Measurements from ENCODE around the gene MTMR8. TPM values are rescaled to one million over a fixed set of nuclear protein-coding genes. Genes with fewer than 3 reads are reported as not detected.
"Not testable (repeated sequence)": the region's sequence is repeated elsewhere in the genome, so short reads cannot be mapped to it uniquely, and the experiment has no call there.

Gene MTMR8
- polyA plus RNA-seq (ENCODE audit: low read depth in 6 of 6) = 1 to 10 TPM; 1.7 to 3.9 (median 2.6) TPM

DNA sequence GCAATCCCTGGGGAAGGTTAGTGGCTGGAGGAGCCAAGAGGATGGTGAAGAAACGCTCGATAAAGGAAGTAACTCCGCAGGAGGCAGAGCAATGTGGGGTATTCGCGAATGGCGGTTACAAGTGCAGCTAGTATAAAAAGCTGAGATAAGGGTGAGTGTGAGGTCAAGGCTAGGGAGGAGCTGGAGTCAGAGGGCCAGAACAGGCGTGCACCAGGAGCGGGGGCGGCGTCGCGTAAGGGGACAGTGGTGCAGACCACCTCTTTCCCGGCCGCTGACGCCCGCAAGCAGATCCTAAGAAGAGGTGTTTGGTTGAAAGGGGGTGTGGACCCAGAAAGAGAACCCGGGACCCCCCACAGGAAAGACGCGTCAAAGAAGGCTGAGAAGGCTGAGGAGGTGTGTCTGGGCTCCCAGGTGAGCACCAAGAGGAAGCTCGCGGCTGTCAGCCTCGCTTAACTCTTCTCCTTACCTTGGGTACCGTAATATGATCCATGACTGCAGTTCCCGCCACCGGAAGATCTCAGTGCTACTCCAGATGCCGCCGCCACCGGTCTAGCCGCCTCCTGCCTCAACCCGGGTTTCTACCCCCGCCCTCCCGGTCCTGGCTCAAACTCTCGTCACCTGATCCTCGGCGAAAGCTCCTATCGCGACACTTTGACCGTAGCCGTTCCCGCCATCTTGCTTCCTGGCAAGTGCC is at the start of gene MTMR8:
MTMR8 (minus strand) TSS at position 579 of the 694 bp plus-strand sequence; CDS start at position 490, 89 bp downstream.
- peaks cover 0 to 4% (median 0%) of the 10 kb centered on the region in 7 donors for H3K9me3 Mint-ChIP-seq
- peak within 1 kb of the TSS; percentile 86 to 96 (median 92) for H3K27ac Mint-ChIP-seq
- no peaks in the 10 kb centered on the region for H3K27me3 Mint-ChIP-seq
- H3K4me3 Mint-ChIP-seq = peak within 1 kb of the TSS; percentile 83 to 97 (median 95)
- peaks cover 11 to 31% (median 16%) of the 10 kb centered on the region in 3 donors for H3K4me1 Mint-ChIP-seq
- peak; percentile 92 to 94 for ATAC-seq (ENCODE audit: low read depth in 2 of 2)
- DNase-seq = peak; percentile 70
- H3K36me3 Mint-ChIP-seq = no peaks in the 10 kb centered on the region

DNA sequence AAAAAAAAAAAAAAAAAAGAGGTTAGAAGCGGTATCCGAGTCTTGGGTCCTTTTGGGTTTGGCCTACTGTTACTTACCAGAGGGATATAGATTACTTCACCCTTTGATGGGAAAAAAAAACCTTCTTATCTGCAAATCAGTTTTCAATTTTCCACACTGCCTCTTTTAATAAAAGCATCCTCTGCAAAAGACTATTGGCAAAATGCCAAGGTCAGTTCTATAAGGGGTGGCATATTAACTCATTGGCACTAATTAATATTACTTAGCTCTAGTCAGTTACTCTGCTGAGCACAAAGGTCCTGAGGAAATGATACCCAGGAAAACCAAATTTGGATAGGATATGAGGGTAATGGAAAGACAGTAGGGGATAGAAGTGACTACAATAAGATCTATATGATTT is 44.3 kb upstream of the MTMR8 start:
- no peak for ATAC-seq (ENCODE audit: low read depth in 2 of 2)

DNA sequence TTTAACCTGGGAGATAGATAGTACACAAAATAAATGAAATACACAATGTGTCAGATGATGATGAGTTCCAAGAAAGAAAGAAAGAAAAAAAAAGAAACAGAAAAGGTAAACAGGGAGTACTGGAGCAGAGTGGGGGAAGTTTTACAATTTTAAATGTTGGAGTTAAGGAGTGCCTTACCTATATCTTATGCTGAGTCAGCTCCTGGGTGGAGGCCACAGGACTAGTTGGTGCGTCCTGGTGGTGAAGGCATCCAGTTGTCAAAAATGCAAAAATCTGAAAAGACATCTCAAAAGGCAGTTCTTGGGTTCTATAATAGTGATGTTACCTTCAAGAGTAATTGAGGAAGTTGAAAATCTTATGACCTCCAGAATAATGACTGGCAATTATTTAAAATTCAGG is 42.4 kb upstream of the MTMR8 start:
- Mint-ChIP-seq H3K27ac (peak overlapping the region in 3 of 6 donors; percentile 23 to 88 (median 41)), H3K36me3 (no peaks in the 10 kb centered on the region), H3K9me3 (peaks cover 0 to 15% (median 9%) of the 10 kb centered on the region in 7 donors), H3K4me3 (peak overlapping the region in 1 of 8 donors; percentile 65), H3K27me3 (peaks cover 0 to 11% (median 0%) of the 10 kb centered on the region in 3 donors), H3K4me1 (peaks cover 5 to 10% (median 10%) of the 10 kb centered on the region in 3 donors)
- DNase-seq (no peak), ATAC-seq (ENCODE audit: low read depth in 2 of 2) (no peak)

More for the DNA sequence above, 44.3 kb upstream of the MTMR8 start:
- Mint-ChIP-seq H3K27ac (no peak overlapping the region), H3K9me3 (peaks cover 0 to 18% (median 11%) of the 10 kb centered on the region in 7 donors), H3K4me3 (no peak overlapping the region), H3K4me1 (peaks cover 5 to 10% (median 10%) of the 10 kb centered on the region in 3 donors), H3K36me3 (no peaks in the 10 kb centered on the region), H3K27me3 (peaks cover 0 to 11% (median 0%) of the 10 kb centered on the region in 3 donors)
- DNase-seq = no peak

DNA sequence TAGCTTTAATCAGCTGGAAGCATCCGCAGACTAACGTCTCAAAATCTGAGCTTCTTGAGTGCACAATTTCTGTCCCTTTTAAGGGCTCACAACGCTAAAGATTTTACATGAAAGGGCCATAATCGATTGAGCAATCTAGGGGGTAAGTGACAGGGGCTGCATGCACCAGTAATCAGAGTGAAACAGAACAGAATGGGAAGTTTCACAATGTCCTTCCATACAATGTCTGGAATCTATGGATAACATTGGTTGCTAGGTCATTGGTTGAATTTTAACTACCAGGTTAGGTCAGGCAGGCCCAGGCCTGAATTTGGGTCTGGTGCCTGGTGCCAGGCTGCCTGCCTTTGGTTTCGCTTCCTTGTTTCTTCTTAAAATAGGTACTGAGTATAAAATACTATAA is 42.0 kb upstream of the MTMR8 start:
- Mint-ChIP-seq H3K9me3 (peaks cover 0 to 11% (median 6%) of the 10 kb centered on the region in 7 donors), H3K27ac (peak overlapping the region in 2 of 6 donors; percentile 23 to 88), H3K4me3 (no peak overlapping the region), H3K36me3 (no peaks in the 10 kb centered on the region), H3K27me3 (peaks cover 0 to 11% (median 0%) of the 10 kb centered on the region in 3 donors), H3K4me1 (peaks cover 5 to 10% (median 10%) of the 10 kb centered on the region in 3 donors)
- no peak for ATAC-seq (ENCODE audit: low read depth in 2 of 2)
- no peak for DNase-seq

DNA sequence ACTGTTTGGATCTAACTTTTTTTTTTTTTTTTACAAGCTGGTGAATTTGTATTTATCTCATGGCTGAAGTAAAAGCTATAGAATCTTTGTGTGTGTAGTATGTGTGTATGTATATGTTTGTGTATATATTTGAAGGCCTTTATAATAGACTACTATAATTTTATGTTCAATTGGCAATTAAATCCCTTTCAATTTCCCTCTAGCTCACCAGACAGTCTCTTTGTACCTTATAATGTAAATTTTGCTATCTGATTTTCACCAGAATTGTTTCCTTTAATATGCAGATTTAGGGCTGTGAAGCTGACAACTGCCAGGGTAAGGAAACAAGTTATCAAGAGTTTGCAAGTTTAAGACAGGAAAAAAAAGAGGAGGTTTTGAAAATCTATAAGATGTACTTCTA is 33.1 kb upstream of the MTMR8 start:
- no peak for ATAC-seq (ENCODE audit: low read depth in 2 of 2)
- Mint-ChIP-seq H3K4me1 (peaks cover 8 to 10% (median 9%) of the 10 kb centered on the region in 3 donors), H3K4me3 (no peak overlapping the region)

DNA sequence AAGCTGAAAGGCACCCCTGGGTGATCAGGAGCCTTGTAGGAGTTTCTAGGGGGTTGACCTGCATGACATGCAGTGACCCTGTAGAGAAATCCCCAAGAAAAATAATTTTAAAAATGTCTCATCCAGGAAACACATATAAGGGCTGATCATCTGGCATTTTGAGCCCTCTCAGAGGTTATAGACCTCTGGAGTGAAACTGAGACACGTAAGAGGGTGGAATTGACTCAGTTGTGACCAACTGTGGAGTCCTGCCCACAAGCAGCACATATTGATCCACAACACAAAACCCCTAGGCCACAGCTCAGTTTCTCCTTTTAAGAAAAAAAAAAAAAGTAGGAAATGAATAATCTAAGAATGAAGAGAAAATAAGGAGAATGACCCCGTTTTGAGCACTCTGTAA is 32.5 kb upstream of the MTMR8 start:
- Mint-ChIP-seq H3K27me3 (no peaks in the 10 kb centered on the region), H3K9me3 (peaks cover 0 to 2% (median 0%) of the 10 kb centered on the region in 7 donors), H3K36me3 (peaks cover 0 to 6% of the 10 kb centered on the region in 2 donors), H3K27ac (peak overlapping the region in 3 of 6 donors; percentile 53 to 74 (median 68)), H3K4me3 (peak overlapping the region in 2 of 8 donors; percentile 10 to 67), H3K4me1 (peaks cover 8 to 10% (median 9%) of the 10 kb centered on the region in 3 donors)
- no peak for DNase-seq
- no peak for ATAC-seq (ENCODE audit: low read depth in 2 of 2)

More for the DNA sequence above, 33.1 kb upstream of the MTMR8 start:
- Mint-ChIP-seq H3K9me3 (peaks cover 0 to 5% (median 0%) of the 10 kb centered on the region in 7 donors), H3K36me3 (peaks cover 0 to 6% of the 10 kb centered on the region in 2 donors), H3K27me3 (no peaks in the 10 kb centered on the region), H3K27ac (no peak overlapping the region)
- no peak for DNase-seq

DNA sequence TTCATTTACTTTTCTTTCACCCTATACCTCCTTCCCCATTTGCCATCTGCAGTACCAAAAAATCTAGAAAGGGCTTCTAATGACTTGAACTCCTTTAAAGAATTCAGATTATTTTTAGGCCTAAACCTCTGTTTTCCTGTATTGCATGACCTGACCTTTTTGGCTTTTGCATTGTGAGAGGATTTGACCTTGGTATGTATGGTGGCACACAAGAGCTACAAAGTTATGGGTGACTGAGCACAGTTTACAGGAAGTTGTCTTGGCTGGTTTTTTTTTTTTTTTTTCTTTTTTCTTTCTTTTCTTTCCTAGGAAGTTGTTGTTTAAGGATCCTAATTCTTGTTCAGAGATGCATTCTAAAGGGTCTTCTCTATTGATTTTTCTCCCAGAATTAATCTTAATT is 32.0 kb upstream of the MTMR8 start:
- Mint-ChIP-seq H3K27ac (peak overlapping the region in 2 of 6 donors; percentile 53 to 74), H3K27me3 (no peaks in the 10 kb centered on the region)

DNA sequence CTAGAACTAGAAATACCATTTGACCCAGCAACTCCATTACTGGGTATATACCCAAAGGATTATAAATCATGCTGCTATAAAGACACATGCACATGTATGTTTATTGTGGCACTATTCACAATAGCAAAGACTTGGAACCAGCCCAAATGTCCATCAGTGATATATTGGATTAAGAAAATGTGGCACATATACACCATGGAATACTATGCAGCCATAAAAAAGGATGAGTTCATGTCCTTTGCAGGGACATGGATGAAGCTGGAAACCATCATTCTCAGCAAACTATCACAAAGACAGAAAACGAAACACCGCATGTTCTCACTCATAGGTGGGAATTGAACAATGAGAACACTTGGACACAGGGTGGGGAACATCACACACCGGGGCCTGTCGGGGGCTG is 14.5 kb upstream of the MTMR8 start:
- ATAC-seq (ENCODE audit: low read depth in 2 of 2); H3K4me3 Mint-ChIP-seq; H3K9me3 Mint-ChIP-seq; H3K4me1 Mint-ChIP-seq; H3K27me3 Mint-ChIP-seq; H3K36me3 Mint-ChIP-seq; H3K27ac Mint-ChIP-seq; DNase-seq: not testable (repeated sequence)

More for the DNA sequence above, 32.0 kb upstream of the MTMR8 start:
- ATAC-seq (ENCODE audit: low read depth in 2 of 2) (no peak), DNase-seq (no peak)
- Mint-ChIP-seq H3K4me1 (peaks cover 8 to 10% (median 9%) of the 10 kb centered on the region in 3 donors), H3K9me3 (peaks cover 0 to 1% (median 0%) of the 10 kb centered on the region in 7 donors), H3K36me3 (peaks cover 0 to 6% of the 10 kb centered on the region in 2 donors), H3K4me3 (peak overlapping the region in 2 of 8 donors; percentile 10 to 67)

DNA sequence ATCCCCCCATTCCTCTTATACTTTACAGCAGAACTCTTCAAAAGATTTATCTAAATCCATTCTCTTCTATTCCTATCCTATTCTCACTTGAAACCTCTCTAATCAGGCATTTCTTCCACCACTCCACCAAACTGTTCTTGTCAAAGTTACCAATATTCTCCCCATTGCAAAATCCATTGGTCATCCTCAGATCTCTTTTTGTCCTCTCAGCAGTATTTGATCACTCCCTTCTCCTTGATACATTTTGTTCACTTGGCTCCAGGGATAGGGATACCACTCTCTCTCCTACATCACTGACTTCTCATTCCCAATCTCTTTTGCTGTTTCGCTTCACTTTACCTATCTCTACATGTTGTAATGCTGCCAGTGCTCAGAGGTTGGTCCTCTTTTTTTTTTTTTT is 2.8 kb upstream of the MTMR8 start:
- H3K4me3 Mint-ChIP-seq = peak overlapping the region in 1 of 8 donors; percentile 93
- peaks cover 0 to 9% (median 6%) of the 10 kb centered on the region in 3 donors for H3K27me3 Mint-ChIP-seq
- no peaks in the 10 kb centered on the region for H3K36me3 Mint-ChIP-seq
- DNase-seq (no peak), ATAC-seq (ENCODE audit: low read depth in 2 of 2) (no peak)
- no peak overlapping the region for H3K27ac Mint-ChIP-seq
- H3K4me1 Mint-ChIP-seq = peaks cover 11 to 31% (median 16%) of the 10 kb centered on the region in 3 donors
- H3K9me3 Mint-ChIP-seq = peaks cover 0 to 4% (median 0%) of the 10 kb centered on the region in 7 donors

DNA sequence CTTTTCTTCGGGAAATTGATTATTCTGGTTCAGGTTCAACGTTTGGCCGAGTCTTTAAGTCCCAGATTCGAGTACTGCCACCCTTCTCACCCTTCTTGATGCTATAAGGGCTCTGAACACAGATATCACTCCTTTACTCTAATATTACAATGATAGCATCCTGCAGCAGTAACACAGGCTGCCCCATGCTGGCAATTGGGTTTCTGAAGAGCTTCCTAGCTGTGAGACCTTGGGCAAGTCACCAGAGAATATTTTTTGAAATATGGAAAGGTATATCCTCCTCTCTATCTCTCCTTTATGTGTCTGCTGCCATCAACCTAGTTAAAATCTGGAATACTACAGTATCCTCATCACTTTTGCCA is 297 bp upstream of the MTMR8 start:
- Mint-ChIP-seq H3K4me3 (peak overlapping the region; percentile 83 to 97 (median 95)), H3K36me3 (no peaks in the 10 kb centered on the region), H3K27me3 (no peaks in the 10 kb centered on the region), H3K4me1 (peaks cover 11 to 31% (median 16%) of the 10 kb centered on the region in 3 donors), H3K9me3 (peaks cover 0 to 4% (median 0%) of the 10 kb centered on the region in 7 donors), H3K27ac (peak overlapping the region; percentile 40 to 96 (median 90))
- DNase-seq (no peak), ATAC-seq (ENCODE audit: low read depth in 2 of 2) (peak; percentile 13 to 18)

DNA sequence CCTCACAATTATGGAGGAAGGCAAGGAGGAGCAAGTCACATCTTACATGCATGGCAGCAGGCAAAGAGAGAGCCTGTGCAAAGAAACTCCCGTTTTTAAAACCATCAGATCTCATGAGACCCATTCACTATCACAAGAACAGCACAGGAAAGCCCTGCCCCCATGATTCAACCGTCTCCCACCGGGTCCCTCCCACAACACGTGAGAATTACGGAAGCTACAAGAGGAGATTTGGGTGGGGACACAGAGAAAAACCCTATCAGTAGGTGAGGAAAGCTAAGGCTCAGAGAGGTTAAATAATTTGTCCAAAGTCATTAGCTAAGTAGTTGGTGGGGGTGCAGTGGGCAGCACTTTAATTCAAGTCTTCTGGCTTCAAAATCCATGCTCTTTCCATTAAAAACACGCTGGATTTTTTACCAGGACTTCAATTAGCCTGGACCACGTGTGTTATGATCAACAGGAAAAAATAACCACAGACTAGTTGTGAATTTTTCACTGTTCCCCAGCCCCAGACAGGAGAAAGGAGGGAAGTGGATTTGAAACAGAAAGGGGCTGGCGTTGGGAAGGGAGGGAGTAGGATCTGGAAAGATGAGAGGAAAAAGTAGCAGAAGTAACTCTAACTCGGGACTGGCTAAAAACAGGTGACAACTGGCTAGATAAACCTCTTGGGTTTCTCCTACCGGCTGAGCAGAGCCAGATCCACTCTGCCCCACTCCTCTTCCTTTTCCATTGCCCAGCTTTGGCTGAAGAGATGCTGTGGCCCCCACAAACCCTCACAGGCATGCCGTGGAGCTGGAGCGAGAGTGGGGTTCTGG is 986 bp downstream of the MTMR8 start:
- peak overlapping the region; percentile 83 to 97 (median 95) for H3K4me3 Mint-ChIP-seq
- peak in 1 of 2 donors; percentile 9 for ATAC-seq (ENCODE audit: low read depth in 2 of 2)
- peaks cover 11 to 31% (median 16%) of the 10 kb centered on the region in 3 donors for H3K4me1 Mint-ChIP-seq
- H3K27me3 Mint-ChIP-seq = no peaks in the 10 kb centered on the region
- peak; percentile 2 for DNase-seq
- peak overlapping the region; percentile 47 to 96 (median 91) for H3K27ac Mint-ChIP-seq
- peaks cover 0 to 4% (median 0%) of the 10 kb centered on the region in 7 donors for H3K9me3 Mint-ChIP-seq
- no peaks in the 10 kb centered on the region for H3K36me3 Mint-ChIP-seq

DNA sequence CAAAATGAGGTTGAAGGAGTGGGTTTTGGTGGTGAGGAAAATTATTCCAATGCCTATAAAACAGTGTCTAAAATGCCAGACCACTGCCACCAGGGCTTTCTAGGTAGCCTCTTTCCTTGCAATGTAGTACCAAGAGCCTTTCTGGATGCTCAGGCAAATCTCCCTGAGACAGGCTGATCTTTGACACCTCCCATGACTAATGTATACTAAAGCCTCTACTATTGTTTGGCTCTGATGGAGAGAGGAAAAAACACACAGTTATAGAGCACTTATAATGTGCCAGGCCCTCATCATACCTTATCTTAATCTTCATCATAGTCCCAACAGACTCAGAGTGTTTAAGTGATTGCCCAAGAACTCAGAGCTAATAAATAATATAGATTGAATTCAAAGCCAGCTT is 5.8 kb downstream of the MTMR8 start:
- Mint-ChIP-seq H3K9me3 (peaks cover 4 to 19% (median 10%) of the 10 kb centered on the region in 7 donors), H3K27ac (peak overlapping the region in 2 of 6 donors; percentile 19 to 41), H3K4me1 (peaks cover 2 to 17% (median 8%) of the 10 kb centered on the region in 3 donors), H3K36me3 (peaks cover 0 to 28% of the 10 kb centered on the region in 2 donors), H3K27me3 (no peaks in the 10 kb centered on the region), H3K4me3 (no peak overlapping the region)
- no peak for DNase-seq
- ATAC-seq (ENCODE audit: low read depth in 2 of 2) = no peak

DNA sequence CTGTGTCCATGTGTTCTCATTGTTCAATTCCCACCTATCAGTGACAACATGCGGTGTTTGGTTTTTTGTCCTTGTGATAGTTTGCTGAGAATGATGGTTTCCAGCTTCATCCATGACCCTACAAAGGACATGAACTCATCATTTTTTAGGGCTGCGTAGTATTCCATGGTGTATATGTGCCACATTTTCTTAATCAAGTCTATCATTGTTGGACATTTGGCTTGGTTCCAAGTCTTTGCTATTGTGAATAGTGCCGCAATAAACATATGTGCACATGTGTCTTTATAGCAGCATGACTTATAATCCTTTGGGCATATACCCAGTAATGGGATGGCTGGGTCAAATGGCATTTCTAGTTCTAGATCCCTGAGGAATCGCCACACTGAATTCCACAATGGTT is 14.5 kb downstream of the MTMR8 start:
- not testable (repeated sequence) for H3K4me1 Mint-ChIP-seq; H3K27ac Mint-ChIP-seq; DNase-seq; H3K4me3 Mint-ChIP-seq; ATAC-seq (ENCODE audit: low read depth in 2 of 2); H3K27me3 Mint-ChIP-seq
- H3K9me3 Mint-ChIP-seq = peaks cover 10 to 74% (median 66%) of the 10 kb centered on the region in 7 donors
- peaks cover 8 to 29% of the 10 kb centered on the region in 2 donors for H3K36me3 Mint-ChIP-seq
